Colon (tissue), 2 donors: ENCODE data around the gene ZNF616.

Experiments
- FAIRE-seq: peaks from 2 replicates; lab custom pipeline; 2012; peaks lifted over from hg19 to GRCh38; lab: Jason Lieb, UNC
- donor health status: control.
- donor health status: control.

The ZNF616 gene

GRCh38 chr19:52139252-52140031 lies at the start of gene ZNF616:
Gene ZNF616, minus strand, starts transcription at chr19:52139938. Its CDS starts 9,426 bp downstream, at chr19:52130512.
- FAIRE-seq: no peak

- FAIRE-seq: no peak
Measured at GRCh38 chr19:52188822-52189734, 49.3 kb upstream of the ZNF616 start.

- no peak for FAIRE-seq
Measured at GRCh38 chr19:52187407-52187806, 47.7 kb upstream of the ZNF616 start.

- no peak for FAIRE-seq
Measured at GRCh38 chr19:52176574-52176973, 36.8 kb upstream of the ZNF616 start.

- no peak for FAIRE-seq
Measured at GRCh38 chr19:52172347-52172746, 32.6 kb upstream of the ZNF616 start.

- FAIRE-seq: no peak
Measured at GRCh38 chr19:52171321-52172169, 31.8 kb upstream of the ZNF616 start, which contains the start of gene ZNF836. Gene ZNF836, minus strand, starts transcription at chr19:52171621. Its CDS starts 3,549 bp downstream, at chr19:52168072.

DNA sequence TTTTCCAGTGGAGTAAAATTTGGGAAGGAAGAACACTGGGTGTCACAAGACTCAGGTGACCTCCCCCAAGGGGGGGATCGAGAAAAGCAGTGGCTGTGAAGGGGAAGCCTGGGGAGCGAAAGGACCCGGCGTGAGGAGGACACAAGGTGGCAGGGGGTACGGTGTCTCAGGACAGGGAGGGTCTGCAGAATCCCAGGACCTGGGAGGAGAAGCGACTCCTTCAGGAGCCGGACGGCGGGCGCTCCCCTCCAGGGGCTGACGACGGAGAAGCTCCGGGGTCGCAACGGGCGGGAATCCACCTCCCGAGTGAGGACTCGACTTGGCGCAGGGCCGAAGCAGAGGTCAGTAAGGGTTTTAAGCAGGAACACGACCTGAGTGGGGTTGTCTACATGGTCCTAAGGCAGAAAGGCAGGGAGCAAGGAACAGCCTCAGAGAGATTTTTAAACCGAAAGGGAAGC lies 31.2 kb upstream of the ZNF616 start:
- FAIRE-seq: no peak

- FAIRE-seq: no peak
Measured at GRCh38 chr19:52170304-52170703, 30.6 kb upstream of the ZNF616 start.

GRCh38 chr19:52155596-52156359 lies 16.0 kb upstream of the ZNF616 start:
- FAIRE-seq: no peak

- FAIRE-seq: no peak
Measured at GRCh38 chr19:52148256-52148655, 8.5 kb upstream of the ZNF616 start.

DNA sequence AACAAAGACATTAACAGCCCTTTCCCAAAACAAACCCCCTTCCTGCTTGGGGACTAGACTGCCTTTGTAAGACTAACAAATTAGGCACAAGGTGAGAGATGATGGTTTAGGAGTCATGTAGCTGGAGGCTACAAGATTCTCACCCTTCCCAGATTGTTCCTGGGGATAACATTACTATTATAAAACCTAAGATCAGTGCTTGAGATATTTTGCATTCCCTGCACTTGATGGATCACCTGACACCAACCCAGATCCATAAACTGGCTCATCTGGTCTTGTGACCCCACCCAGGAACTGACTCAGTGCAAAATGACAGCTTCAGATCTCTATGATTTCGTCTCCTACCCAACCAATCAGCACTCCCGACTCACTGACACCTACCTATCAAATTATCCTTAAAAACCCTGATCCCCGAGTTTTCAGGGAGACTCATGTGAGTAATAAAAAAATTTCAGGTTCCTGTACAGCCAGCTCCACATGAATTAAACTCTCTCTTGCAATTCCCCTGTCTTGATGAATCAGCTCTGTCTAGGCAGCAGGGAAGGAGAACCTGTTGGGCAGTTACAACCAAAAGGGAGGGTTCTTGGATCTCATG lies 2.4 kb upstream of the ZNF616 start:
- no peak for FAIRE-seq

DNA sequence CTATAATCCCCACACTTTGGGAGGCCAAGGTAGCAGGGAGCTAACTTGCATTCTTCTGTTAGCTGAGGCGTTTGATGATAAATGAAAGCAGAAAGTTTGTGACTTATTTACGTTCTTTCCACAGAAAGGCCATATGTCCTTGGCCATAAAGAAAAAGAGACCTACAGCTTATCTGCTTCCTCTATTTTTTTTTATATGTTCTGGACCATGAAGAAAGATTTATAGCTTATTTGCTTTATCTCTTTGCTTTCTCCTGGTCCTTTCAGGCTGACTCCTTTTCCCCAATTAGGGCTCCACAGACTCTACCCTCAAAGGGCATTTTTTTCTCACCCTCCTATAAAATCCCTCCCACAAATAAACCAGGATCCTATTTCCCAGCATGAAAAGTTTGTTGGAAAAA lies 1.5 kb upstream of the ZNF616 start:
- no peak for FAIRE-seq

DNA sequence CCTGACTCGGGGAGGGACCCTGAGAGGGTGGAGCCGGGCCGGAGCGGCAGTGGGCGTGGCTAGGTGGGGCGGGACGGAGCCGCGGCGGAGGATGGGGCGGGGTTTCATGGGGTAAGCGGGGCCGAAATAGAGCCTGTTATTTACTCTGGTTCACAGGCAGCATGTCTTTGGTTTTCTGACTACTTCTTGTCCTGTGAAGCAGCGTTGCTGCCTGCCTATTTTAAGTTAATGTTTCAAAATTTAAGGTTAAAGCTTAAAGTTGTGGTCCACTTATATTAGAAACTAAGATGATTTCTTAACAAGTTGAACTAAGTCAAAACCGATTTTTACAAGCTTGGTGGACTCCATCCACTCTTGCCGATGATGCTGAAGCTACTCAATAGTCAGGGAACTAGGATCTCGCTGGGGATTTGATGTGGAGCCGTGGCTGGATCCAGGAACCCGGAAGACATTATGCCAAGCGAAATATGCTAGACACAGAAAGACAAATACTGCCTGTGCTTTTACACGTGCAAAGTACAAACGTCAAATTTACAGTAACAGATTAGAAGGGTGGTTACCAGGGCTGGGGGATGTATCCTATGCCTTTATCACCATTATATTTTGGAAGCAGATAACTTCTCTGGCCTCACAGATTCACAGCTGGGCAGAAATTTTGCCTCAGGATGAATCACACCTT lies 433 bp upstream of the ZNF616 start:
- FAIRE-seq: no peak

DNA sequence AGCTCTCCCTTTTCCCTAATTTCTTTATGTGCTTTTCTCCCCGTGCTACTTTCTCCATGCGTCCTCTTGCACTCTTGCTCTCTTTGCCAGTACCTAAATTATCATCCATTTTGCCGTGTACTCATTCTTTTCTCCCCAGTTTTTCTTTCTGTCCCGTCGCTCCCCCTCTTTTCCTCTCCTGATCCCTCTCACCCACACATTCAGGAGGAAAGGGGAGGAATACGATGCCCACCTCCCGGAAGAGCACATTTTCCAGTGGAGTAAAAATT lies 821 bp downstream of the ZNF616 start:
- FAIRE-seq: no peak

GRCh38 chr19:52138278-52138982 lies 1.3 kb downstream of the ZNF616 start:
- no peak for FAIRE-seq

- no peak for FAIRE-seq
Measured at GRCh38 chr19:52120286-52120685, 19.5 kb downstream of the ZNF616 start.

DNA sequence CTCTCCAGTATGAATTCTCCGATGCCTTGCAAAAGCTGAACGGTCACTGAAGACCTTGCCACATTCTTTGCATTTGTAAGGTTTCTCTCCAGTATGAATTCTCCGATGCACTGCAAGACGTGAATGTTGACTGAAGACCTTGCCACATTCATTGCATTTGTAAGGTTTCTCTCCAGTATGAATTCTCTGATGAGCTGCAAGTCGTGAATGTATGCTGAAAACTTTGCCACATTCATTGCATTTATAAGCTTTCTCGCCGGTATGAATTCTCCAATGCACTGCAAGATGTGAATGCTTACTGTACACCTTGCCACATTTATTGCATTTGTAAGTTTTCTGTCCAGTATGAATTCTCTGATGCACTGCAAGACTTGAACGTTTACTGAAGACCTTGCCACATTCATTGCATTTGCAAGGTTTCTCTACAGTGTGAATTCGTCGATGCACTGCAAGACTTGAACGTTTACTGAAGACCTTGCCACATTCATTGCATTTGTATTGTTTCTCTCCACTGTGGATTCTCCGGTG lies 24.1 kb downstream of the ZNF616 start:
- FAIRE-seq: no peak

- no peak for FAIRE-seq
Measured at GRCh38 chr19:52114691-52115090, 25.0 kb downstream of the ZNF616 start.

DNA sequence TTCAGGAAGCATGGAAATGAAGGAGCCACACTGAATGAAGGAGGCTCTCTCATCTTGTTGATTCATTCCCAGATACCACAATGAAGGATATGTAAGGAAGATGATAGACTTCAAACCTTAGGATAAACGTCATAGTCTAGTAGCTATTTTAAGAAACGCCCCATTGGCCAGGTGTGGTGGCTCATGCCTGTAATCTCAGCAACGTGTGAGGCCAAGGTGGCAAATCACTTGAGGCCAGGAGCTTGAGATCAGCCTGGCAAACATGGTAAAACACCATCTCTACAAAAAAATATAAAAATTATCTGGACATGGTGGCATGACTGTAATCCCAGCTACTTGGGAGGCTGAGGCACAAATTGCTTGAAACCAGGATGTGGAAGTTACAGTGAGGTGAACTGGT lies 27.1 kb downstream of the ZNF616 start:
- FAIRE-seq: no peak

- no peak for FAIRE-seq
Measured at GRCh38 chr19:52110780-52111179, 29.0 kb downstream of the ZNF616 start.
